D721Med (cell line): ENCODE measurements around the gene SLC39A11.
"Not testable (repeated sequence)": the region's sequence is repeated elsewhere in the genome, so short reads cannot be mapped to it uniquely, and the experiment has no call there.

Experiments
- DNase-seq: peaks from one replicate; pipeline ENCODE4 v3.0.0; 2011; ENCODE audit warnings: low spot score; ENCODE audit not compliant: insufficient read length
- FAIRE-seq: peaks from 2 replicates; lab custom pipeline; 2011; peaks lifted over from hg19 to GRCh38; lab: Jason Lieb, UNC
- CTCF ChIP-seq: IDR thresholded peaks from 2 replicates; pipeline ENCODE4 v1.5.1; 2012; ENCODE audit warnings: mild to moderate bottlenecking, control low read depth; ENCODE audit not compliant: insufficient read depth; ENCODE audit errors: missing control alignments

The SLC39A11 gene

GRCh38 chr17:72714357-72714966 lies 378.0 kb downstream of the SLC39A11 start:
- DNase-seq (no peak), FAIRE-seq (no peak)
- TF ChIP-seq CTCF, result no peak

- TF ChIP-seq CTCF, result no peak
- no peak for FAIRE-seq
Observed at GRCh38 chr17:72713701-72714100, 378.8 kb downstream of the SLC39A11 start.

GRCh38 chr17:72711521-72712310 lies 380.8 kb downstream of the SLC39A11 start:
- TF ChIP-seq CTCF, result no peak
- FAIRE-seq (no peak), DNase-seq (no peak)

More at GRCh38 chr17:72713701-72714100, 378.8 kb downstream of the SLC39A11 start:
- DNase-seq, result no peak

- DNase-seq (no peak), FAIRE-seq (no peak)
Observed at GRCh38 chr17:72710834-72711233, 381.7 kb downstream of the SLC39A11 start.

GRCh38 chr17:72710202-72710601 lies 382.3 kb downstream of the SLC39A11 start:
- FAIRE-seq (no peak), DNase-seq (no peak)
- TF ChIP-seq CTCF, result no peak

More at GRCh38 chr17:72710834-72711233, 381.7 kb downstream of the SLC39A11 start:
- TF ChIP-seq CTCF, result no peak

- not testable (repeated sequence) for FAIRE-seq
Observed at GRCh38 chr17:72708682-72709081, 383.8 kb downstream of the SLC39A11 start.

GRCh38 chr17:72707881-72708280 lies 384.6 kb downstream of the SLC39A11 start:
- no peak for TF ChIP-seq CTCF
- no peak for FAIRE-seq
- no peak for DNase-seq

More at GRCh38 chr17:72708682-72709081, 383.8 kb downstream of the SLC39A11 start:
- DNase-seq, result not testable (repeated sequence)
